GM20000 (cell line): ENCODE results near the gene PRDM1.

Source experiments
- DNase-seq: peaks from one replicate; pipeline ENCODE4 v3.0.0; 2012; ENCODE audit warnings: low spot score
- CTCF ChIP-seq: IDR thresholded peaks from 2 replicates; pipeline ENCODE4 v1.5.1; 2012; ENCODE audit warnings: mild to moderate bottlenecking, control low read depth; ENCODE audit errors: extremely low read depth, missing control alignments

The PRDM1 gene

GRCh38 chr6:106056746-106057390, 29.3 kb upstream of the PRDM1 start:
- DNase-seq: no peak
- TF ChIP-seq CTCF: no peak

DNA sequence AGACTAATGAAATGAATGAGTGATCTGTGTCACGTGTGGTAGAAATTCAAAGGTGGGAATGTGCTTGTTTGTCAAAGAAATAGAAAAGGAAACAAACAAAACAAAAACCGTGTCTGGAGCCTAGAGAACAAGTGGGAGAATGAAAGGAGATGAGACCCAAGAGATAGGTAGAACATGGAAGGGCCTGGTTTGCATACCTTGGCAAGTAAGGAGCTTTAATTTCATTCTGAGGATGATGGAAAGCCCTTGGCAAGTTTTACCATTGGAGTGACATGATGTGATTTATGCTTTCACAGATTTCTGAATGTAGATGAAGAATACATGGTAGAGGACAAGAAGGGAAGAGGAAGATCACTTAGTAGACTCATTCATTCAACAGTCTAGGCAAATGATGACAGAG, 26.8 kb upstream of the PRDM1 start:
- no peak for DNase-seq
- TF ChIP-seq CTCF: no peak

GRCh38 chr6:106060167-106060566, 26.0 kb upstream of the PRDM1 start:
- no peak for TF ChIP-seq CTCF
- no peak for DNase-seq

DNA sequence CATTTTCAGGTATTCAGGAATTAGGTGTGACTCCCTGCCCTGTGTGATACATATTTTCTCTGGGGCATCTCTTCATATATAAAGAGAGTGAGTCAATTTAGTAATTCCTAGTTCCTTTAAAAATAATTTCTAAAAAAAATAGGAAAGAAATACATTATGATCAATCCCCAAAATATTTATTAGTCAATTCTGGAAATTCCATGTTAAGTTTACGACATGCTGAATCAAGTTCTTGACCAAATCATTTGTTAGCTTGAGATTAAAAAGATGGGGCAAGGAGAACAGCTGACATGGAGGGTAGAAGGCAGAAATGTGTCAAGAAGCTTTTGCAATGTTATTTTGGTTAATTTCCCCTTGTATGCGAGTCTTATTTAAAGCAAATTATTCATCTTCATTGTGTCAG, 22.7 kb upstream of the PRDM1 start:
- TF ChIP-seq CTCF: no peak
- DNase-seq: no peak

DNA sequence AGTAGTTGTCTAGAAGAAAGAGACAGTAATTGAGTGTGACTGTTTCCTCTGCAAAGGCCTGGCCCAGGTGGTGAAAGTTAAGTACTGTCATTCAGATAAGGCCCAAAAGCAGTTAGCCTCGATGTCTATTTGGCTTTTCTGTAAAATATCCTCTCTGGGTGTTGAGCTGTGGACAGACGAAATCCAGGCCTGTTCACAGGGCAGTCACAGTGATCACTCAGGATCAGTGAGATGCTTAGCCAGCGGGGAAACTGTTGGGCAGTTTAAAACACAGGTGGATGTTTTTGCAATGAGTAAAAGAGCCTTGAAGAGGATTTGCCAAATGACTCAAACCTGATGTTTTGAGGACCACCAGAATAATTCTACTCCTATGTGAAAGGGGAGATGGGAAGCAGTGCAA, 22.0 kb upstream of the PRDM1 start:
- no peak for DNase-seq
- no peak for TF ChIP-seq CTCF

DNA sequence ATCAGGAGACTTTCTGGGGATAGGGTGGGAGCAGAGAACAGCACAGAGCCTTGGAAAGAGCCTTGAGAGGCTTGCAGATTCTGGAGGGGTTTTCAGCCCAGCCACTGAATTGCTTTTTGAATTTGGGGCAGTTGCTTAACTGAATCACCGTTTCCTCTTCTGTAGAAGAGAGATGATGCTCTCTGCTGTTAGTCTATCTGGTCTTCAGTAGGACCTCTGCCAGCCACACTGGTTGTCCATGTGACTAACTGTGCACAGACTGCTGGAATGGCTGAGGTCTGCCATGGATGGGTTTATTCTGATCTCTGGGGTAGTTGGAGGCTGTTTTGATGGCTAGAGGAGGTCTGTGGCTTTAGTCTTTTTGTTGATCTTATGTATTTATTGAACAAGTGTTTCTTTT, 21.4 kb upstream of the PRDM1 start:
- no peak for TF ChIP-seq CTCF
- no peak for DNase-seq

- TF ChIP-seq CTCF: no peak
- DNase-seq: no peak
Observed at GRCh38 chr6:106066989-106067388, 19.1 kb upstream of the PRDM1 start.
